ENCODE measurements around the gene BRS3. TPM values are rescaled to one million over a fixed set of nuclear protein-coding genes. Genes with fewer than 3 reads are reported as not detected.

BRS3 gene
- total and polyA plus RNA-seq, 2 experiments from 2014 or later, result not detected

GRCh38 chrX:136447968-136448367 lies 39.8 kb upstream of the BRS3 start:
- TF ChIP-seq EZH2phosphoT487 (IDR thresholded peaks at IDR 0.05; ENCODE audit: insufficient read depth, low read depth), result no peak
- TF ChIP-seq EZH2 (IDR thresholded peaks at IDR 0.05; ENCODE audit: insufficient read depth, poor library complexity, severe bottlenecking), result no peak
- Histone ChIP-seq H3K36me3 (ENCODE audit: low read depth) (no peaks in the 10 kb centered on the region), H3K27ac (no peak overlapping the region), H3K9me2 (ENCODE audit: insufficient read depth) (no peaks in the 10 kb centered on the region), H3K27me3 (replicated peaks; ENCODE audit: insufficient read depth) (no peaks in the 10 kb centered on the region), H3K9me3 (ENCODE audit: low read depth) (no peaks in the 10 kb centered on the region), H3K4me2 (ENCODE audit: unreplicated experiment) (no peak overlapping the region), H2AFZ (no peak overlapping the region), H3K9ac (no peak overlapping the region), H3K79me2 (ENCODE audit: insufficient read depth) (no peaks in the 10 kb centered on the region), H3K4me1 (ENCODE audit: insufficient read depth) (no peaks in the 10 kb centered on the region), H4K20me1 (ENCODE audit: insufficient read depth) (no peaks in the 10 kb centered on the region), H3F3A (ENCODE audit: insufficient read depth) (no peaks in the 10 kb centered on the region), H3K4me3 (no peak overlapping the region)
- DNase-seq, result no peak
- in situ Hi-C loops (cut with MboI), result no loop called here

- Histone ChIP-seq H3K4me1 (ENCODE audit: insufficient read depth) (no peaks in the 10 kb centered on the region), H3K79me2 (ENCODE audit: insufficient read depth) (no peaks in the 10 kb centered on the region), H3K4me2 (ENCODE audit: unreplicated experiment) (no peak overlapping the region), H3K36me3 (ENCODE audit: low read depth) (no peaks in the 10 kb centered on the region), H3F3A (ENCODE audit: insufficient read depth) (no peaks in the 10 kb centered on the region), H3K9me2 (ENCODE audit: insufficient read depth) (no peaks in the 10 kb centered on the region), H3K27ac (no peak overlapping the region), H3K27me3 (replicated peaks; ENCODE audit: insufficient read depth) (no peaks in the 10 kb centered on the region), H3K9me3 (ENCODE audit: low read depth) (no peaks in the 10 kb centered on the region), H3K4me3 (no peak overlapping the region), H2AFZ (no peak overlapping the region), H3K9ac (no peak overlapping the region), H4K20me1 (ENCODE audit: insufficient read depth) (no peaks in the 10 kb centered on the region)
- TF ChIP-seq EZH2 (IDR thresholded peaks at IDR 0.05; ENCODE audit: insufficient read depth, poor library complexity, severe bottlenecking), result no peak
- TF ChIP-seq EZH2phosphoT487 (IDR thresholded peaks at IDR 0.05; ENCODE audit: insufficient read depth, low read depth), result no peak
- DNase-seq, result no peak
- 25 to 26% methylated on average over 8 of the region's 8 CpGs for WGBS, 2 experiments (ENCODE audit: low coverage in 1 of 2, low lambda C conversion rate in 2 of 2, missing lambda C conversion rate in 2 of 2)
- in situ Hi-C loops (cut with MboI), result no loop called here
These were observed 37.5 kb upstream of the BRS3 start for GRCh38 chrX:136450050-136450830.

- no peaks in the 10 kb centered on the region for H3K4me1 ChIP-seq (ENCODE audit: insufficient read depth)
- no peaks in the 10 kb centered on the region for H3K9me3 ChIP-seq (ENCODE audit: low read depth)
- H3K9me2 ChIP-seq (ENCODE audit: insufficient read depth), result no peaks in the 10 kb centered on the region
- H3K9ac ChIP-seq, result no peak overlapping the region
- no peaks in the 10 kb centered on the region for H4K20me1 ChIP-seq (ENCODE audit: insufficient read depth)
- H3K27me3 ChIP-seq (replicated peaks; ENCODE audit: insufficient read depth), result no peaks in the 10 kb centered on the region
- no peak for DNase-seq
- H3K79me2 ChIP-seq (ENCODE audit: insufficient read depth), result no peaks in the 10 kb centered on the region
- WGBS, 2 experiments (ENCODE audit: low coverage in 1 of 2, low lambda C conversion rate in 2 of 2, missing lambda C conversion rate in 2 of 2), result 53 to 78% methylated on average over 1 to 5 of the region's 5 CpGs
- no peak for TF ChIP-seq EZH2 (IDR thresholded peaks at IDR 0.05; ENCODE audit: insufficient read depth, poor library complexity, severe bottlenecking)
- TF ChIP-seq EZH2phosphoT487 (IDR thresholded peaks at IDR 0.05; ENCODE audit: insufficient read depth, low read depth), result no peak
- in situ Hi-C loops (cut with MboI), result no loop called here
- no peaks in the 10 kb centered on the region for H3F3A ChIP-seq (ENCODE audit: insufficient read depth)
- no peak overlapping the region for H3K27ac ChIP-seq
- no peak overlapping the region for H2AFZ ChIP-seq
- no peak overlapping the region for H3K4me3 ChIP-seq
- H3K36me3 ChIP-seq (ENCODE audit: low read depth), result no peaks in the 10 kb centered on the region
- no peak overlapping the region for H3K4me2 ChIP-seq (ENCODE audit: unreplicated experiment)
These were observed 35.1 kb upstream of the BRS3 start for GRCh38 chrX:136452614-136453013.

GRCh38 chrX:136453114-136453513 lies 34.6 kb upstream of the BRS3 start:
- no peak overlapping the region for H3K27ac ChIP-seq
- in situ Hi-C loops (cut with MboI), result no loop called here

More at GRCh38 chrX:136453114-136453513, 34.6 kb upstream of the BRS3 start:
- no peak for DNase-seq
- H3K36me3 ChIP-seq (ENCODE audit: low read depth), result no peaks in the 10 kb centered on the region
- no peaks in the 10 kb centered on the region for H3K4me1 ChIP-seq (ENCODE audit: insufficient read depth)
- H3K4me3 ChIP-seq, result no peak overlapping the region
- H3K9ac ChIP-seq, result no peak overlapping the region
- H3K79me2 ChIP-seq (ENCODE audit: insufficient read depth), result no peaks in the 10 kb centered on the region
- no peak for TF ChIP-seq EZH2phosphoT487 (IDR thresholded peaks at IDR 0.05; ENCODE audit: insufficient read depth, low read depth)
- no peak for TF ChIP-seq EZH2 (IDR thresholded peaks at IDR 0.05; ENCODE audit: insufficient read depth, poor library complexity, severe bottlenecking)
- no peak overlapping the region for H2AFZ ChIP-seq
- H3K9me3 ChIP-seq (ENCODE audit: low read depth), result no peaks in the 10 kb centered on the region
- 16 to 17% methylated on average over 1 of the region's 1 CpG for WGBS, 2 experiments (ENCODE audit: low coverage in 1 of 2, low lambda C conversion rate in 2 of 2, missing lambda C conversion rate in 2 of 2)
- H3K4me2 ChIP-seq (ENCODE audit: unreplicated experiment), result no peak overlapping the region
- no peaks in the 10 kb centered on the region for H3K9me2 ChIP-seq (ENCODE audit: insufficient read depth)
- no peaks in the 10 kb centered on the region for H3K27me3 ChIP-seq (replicated peaks; ENCODE audit: insufficient read depth)
- no peaks in the 10 kb centered on the region for H4K20me1 ChIP-seq (ENCODE audit: insufficient read depth)
- H3F3A ChIP-seq (ENCODE audit: insufficient read depth), result no peaks in the 10 kb centered on the region
